Measurements from ENCODE around the gene PLXNB2.

Gene PLXNB2

DNA sequence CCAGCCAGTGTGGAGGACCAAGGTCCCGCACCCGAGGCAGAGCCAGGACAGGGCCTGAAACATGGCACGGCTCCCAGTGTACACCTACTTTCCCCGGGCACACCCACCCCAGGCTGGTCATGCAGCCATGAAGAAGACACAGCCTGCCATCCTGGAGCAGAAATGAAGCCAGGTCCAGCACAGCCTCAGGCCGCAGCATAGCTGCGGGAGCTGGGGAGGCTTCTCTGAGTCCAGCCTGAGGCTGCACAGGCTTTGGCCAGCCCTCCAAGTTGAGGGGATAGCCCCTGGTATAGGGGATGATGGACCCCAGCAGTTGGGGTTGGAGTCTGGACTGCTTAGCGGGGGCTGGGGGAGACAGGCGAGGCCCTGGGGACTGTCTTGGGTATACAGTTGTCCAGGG lies 53.5 kb downstream of the PLXNB2 start:
- in situ Hi-C loops (cut with MboI; ENCODE audit: low sequenced_read_pairs), result loop anchor here (10.0 kb wide), 1 partner anchor 241 kb away; no protein-coding TSS in a partner anchor

- in situ Hi-C loops (cut with MboI; ENCODE audit: low sequenced_read_pairs), result loop anchor here (10.0 kb wide), 1 partner anchor 242 kb away; no protein-coding TSS in a partner anchor
These were observed 54.2 kb downstream of the PLXNB2 start for GRCh38 chr22:50253046-50253915.

DNA sequence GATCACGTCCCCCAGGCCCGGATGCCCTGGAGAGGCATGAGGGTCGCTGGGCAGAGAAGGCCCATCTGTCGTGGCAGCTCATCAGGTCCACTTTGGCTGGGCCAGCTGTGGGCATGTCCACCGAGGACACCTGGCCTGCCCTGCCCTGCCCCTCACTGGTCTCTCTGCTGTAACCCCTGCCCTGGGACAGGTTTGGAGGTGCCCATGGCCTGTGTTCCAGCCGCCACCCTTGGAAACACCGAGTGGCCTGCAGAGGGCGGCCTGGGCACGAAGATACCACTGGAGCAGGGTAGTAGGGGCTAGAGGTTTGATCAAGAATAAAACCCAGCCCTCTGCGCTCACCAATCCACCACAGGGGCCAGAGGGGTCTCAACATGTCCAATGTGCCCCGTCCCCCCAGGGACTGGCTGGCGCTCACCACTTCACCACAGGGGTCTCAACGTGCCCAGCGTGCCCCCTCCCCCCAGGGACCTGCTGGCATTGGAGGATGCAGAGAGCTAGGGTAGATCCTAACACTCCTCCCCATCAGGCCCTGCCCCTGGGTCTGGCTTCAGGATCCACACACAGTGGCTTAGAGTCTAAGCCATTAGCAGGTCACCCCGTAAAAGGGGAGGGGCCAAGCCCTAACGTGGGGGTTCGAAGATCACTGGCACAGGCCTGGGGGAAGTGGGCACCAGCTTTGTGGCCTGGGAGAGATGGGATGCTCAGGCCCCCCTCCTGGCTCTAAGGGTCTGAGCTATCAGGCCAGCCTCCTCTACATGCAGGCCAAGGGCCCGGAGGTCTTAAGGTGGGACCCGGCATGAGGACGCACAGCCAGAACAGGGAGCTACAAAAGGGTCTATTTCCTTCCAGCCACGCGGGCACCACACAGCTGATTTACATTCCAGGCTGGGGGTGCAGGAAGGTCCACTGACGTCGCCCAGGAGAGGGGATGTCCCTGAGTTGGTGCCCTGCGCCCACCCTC lies 55.1 kb downstream of the PLXNB2 start:
- in situ Hi-C loops (cut with MboI; ENCODE audit: low sequenced_read_pairs), result loop anchor here (10.0 kb wide), 1 partner anchor 242 kb away; no protein-coding TSS in a partner anchor

- in situ Hi-C loops (cut with MboI; ENCODE audit: low sequenced_read_pairs), result loop anchor here (10.0 kb wide), 1 partner anchor 243 kb away; no protein-coding TSS in a partner anchor
These were observed 55.9 kb downstream of the PLXNB2 start for GRCh38 chr22:50251477-50252081.

DNA sequence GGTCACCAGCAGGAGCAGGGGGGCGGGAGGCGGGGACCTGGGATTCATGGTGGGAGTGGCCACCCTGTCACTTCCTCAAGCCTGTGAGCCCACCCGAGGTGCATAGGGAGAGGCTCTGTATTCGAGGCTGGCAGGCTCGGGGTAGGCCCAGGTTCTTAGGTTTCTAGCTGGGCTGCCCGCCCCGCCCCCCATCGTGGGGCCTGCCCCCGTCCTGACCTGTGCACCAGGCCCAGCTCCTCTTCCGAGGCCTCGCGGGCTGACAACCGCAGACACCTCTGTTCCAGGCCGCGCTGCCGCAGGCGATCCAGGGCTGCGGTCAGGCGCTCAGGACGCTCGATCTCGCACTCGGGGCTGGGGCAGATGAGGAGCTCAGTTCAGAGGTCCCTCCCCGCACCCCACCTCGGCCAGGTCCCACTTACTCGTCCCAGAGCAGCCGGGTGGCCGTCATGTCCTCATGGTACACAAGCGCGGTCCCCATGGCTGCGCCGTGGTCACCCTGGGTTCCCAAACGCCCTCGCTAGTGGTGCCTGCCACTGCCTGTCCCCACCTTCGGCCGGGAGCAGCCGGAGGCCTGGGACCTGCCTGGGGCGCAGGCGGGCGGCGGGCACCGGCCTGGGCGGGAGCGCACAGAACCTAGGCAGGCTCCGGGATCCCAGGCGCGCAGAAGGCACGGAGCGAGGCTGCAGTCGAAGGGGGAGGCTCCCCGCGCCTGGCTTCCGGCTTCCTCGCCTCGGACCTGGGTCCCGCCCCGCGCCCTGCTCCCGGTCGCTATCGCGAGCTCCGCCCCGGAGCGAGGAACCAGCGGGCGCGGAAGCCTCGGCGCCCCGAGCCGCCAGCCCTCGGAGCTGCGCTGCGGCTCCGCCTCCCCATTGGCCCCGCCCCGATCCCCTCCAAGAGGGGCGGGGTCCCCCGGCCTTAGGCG lies 56.6 kb downstream of the PLXNB2 start, which contains the start of gene HDAC10:
Gene HDAC10 (minus strand): TSS at position 711 of the 922 bp plus-strand sequence. CDS start 233 bp downstream, at position 478.
- in situ Hi-C loops (cut with MboI; ENCODE audit: low sequenced_read_pairs), result loop anchor here (10.0 kb wide), 1 partner anchor 244 kb away; no protein-coding TSS in a partner anchor

- in situ Hi-C loops (cut with MboI; ENCODE audit: low sequenced_read_pairs), result loop anchor here (10.0 kb wide), 1 partner anchor 245 kb away; no protein-coding TSS in a partner anchor
These were observed 57.2 kb downstream of the PLXNB2 start for GRCh38 chr22:50250249-50250554.

- in situ Hi-C loops (cut with MboI; ENCODE audit: low sequenced_read_pairs), result loop anchor here (10.0 kb wide), 1 partner anchor 245 kb away; no protein-coding TSS in a partner anchor
These were observed 57.9 kb downstream of the PLXNB2 start for GRCh38 chr22:50249341-50250248.

DNA sequence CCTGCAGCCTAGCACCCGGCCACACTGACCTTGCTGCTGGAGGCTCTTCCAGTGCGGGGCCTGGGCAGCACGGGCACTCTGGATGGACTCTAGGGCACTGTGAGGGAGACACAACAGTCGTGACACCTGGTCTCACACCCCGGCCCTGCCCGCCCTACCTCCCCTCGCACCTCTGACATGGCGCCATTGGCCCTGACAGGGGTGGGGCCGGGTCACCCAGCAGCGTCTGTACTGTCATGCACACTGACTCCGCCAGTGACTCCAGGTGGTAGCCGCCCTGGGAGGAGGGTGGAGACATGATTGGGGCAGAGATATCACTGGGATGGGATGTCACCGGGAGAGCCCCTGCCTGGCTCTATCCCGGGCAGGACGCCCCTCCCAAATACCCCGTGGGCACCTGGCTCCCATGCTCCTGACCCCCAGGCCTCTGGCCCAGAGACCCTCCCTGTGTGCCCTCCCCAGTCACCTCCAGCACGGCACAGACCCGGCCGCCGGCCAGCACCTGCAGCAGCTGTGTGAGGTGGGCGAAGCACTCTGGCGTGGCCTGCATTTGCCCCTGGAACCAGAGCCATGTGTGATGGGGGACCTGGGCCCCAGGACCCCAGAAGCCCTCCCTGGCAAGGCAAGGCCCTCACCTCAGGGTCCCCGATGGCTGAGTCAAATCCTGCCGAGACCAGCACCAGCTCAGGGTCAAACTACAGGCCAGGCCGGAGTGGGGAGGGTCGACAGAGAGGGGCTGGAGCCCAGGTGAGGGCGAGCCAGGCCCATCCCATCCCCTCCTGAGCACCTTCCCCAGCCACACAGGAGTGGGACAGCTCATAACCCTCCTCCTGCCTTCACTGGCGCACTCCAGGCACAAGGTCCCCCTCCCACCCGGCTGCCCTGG lies 59.0 kb downstream of the PLXNB2 start:
- in situ Hi-C loops (cut with MboI; ENCODE audit: low sequenced_read_pairs), result no loop called here

- in situ Hi-C loops (cut with MboI; ENCODE audit: low sequenced_read_pairs), result no loop called here
These were observed 59.7 kb downstream of the PLXNB2 start for GRCh38 chr22:50247748-50248147.

DNA sequence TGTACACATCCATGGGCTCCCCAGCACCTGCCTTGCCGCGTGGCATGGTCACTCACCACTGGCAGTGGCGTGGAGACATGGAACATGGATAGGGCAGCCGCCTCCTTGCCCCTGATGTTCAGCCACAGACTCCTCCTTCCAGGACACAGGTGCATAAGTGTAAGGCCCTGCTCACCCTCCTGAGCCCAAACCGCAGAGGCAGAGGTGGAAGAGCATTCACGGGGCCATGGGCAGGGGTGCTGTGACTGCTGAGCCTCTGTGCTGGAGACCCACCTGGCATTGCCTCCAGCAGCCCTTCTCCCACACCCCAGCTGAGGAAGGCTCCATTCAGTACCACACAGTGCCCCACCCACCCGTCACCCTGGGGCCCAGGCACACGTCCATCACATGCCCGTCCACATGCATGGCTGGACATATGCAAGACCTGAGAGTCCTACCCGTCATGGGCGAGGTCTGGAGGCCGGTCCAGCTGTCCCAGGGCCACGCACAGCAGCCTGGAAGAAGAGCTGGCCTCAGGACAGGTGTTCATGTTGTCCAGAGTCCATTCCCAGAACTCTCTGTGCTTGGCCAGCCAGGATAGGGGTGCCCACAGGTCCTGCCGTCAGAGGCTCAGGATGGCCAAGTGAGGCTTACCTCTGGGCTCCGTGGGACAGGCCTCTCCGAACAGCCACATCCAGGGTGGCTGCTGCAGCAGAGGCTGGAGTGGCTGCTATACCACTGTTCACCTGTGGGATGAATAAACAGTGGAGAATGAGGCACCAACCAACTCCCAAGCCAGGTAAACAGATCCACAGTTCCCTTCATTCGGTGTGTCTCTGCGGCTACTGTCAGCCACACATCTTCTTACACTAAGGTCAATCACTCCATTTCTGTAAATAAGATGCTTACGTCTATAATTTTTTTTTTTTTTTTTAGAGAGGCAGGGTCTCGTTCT lies 60.9 kb downstream of the PLXNB2 start:
- in situ Hi-C loops (cut with MboI; ENCODE audit: low sequenced_read_pairs), result no loop called here

DNA sequence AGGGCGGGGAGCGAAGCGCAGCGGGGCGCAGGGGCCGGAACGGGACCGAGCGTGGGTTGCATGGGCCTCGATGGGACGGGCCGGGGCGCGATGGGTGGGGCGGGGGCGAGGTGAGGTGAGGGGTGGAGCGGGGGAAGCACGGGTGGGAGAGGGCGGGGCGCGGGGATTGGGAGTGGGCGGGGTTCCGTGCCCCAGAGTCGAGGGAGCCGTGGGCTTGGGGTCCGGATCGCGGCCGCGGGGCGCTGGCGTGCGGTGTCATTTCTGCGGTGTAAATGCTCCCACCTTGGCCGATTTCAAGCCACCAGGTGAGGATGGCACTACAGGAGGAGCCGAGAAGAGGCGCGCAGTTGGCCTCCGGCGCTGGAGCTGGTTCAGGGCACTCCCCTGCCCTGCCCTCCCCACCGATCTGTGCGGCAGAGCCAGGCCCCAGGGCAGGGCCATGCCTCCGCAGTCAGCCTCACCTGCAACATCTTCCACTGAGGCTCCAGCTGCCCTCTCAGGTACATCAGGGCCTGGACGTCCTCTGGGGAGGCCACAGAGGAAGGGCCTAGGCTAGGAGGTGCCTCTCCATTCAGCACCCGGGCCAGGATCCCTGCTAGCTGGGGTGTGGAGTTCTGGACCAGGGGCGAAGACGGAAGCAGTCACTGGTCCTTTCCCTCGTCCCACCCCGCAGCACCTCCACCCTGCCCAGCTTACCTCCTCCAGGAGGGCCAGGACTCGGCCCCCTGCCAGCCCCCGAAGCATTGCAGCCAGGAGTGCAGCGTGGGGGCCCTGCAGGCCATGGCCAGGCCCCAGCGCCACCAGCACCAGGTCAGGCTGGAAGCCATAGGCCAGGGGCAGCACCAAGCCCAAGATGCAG lies 62.0 kb downstream of the PLXNB2 start:
- in situ Hi-C loops (cut with MboI; ENCODE audit: low sequenced_read_pairs), result no loop called here

- in situ Hi-C loops (cut with MboI; ENCODE audit: low sequenced_read_pairs), result no loop called here
These were observed 62.8 kb downstream of the PLXNB2 start, which contains the start of gene TUBGCP6 for GRCh38 chr22:50244420-50245213. Gene TUBGCP6 (minus strand): TSS chr22:50245023. CDS start chr22:50244459, 564 bp downstream.

GRCh38 chr22:50243685-50244419 lies 63.6 kb downstream of the PLXNB2 start:
- in situ Hi-C loops (cut with MboI; ENCODE audit: low sequenced_read_pairs), result no loop called here

DNA sequence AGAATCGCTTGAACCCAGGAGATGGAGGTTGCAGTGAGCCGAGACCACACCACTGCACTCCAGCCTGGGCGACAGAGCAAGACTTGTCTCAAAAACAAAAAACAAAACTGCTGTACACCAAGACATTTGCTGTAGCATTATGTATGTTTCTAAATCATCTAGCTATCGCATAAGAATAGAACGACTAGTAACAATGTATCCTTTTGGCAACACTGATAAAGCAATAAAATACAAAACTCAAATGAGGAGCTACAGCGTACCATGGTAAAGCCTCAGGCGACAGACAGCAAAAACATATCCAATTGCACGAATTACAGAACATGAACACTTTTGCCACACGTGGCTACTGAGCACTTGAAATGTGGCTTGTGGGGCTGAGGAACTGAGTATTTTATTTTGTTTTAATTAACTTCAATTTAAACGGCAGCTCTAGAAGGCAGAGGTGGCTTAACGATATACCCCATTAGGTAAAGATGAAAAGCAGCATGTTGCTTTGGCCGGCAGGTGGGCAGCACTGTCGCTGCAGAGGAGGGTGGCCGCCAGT lies 65.0 kb downstream of the PLXNB2 start:
- in situ Hi-C loops (cut with MboI; ENCODE audit: low sequenced_read_pairs), result no loop called here
